GM21825 (cell line): Measurements from ENCODE around the gene CSMD2.
A peak's percentile ranks its signal among the peaks of the same experiment; 100 is the strongest.

Experiments
- ATAC-seq: cut with Tn5 transposase; IDR thresholded peaks from one replicate; pipeline ENCODE4 v1.9.1; 2021; ENCODE audit warnings: mild to moderate bottlenecking, moderate library complexity; ENCODE audit not compliant: unreplicated experiment

CSMD2 gene

GRCh38 chr1:33472269-33472980 is 692.6 kb downstream of the CSMD2 start, which contains the start of gene ZSCAN20:
Gene ZSCAN20, plus strand, starts transcription at chr1:33472645. Its CDS starts 6,644 bp downstream, at chr1:33479289.
- peak; percentile 91 for ATAC-seq

- ATAC-seq: no peak
Measured at GRCh38 chr1:33471416-33471815, 693.6 kb downstream of the CSMD2 start.

- no peak for ATAC-seq
Measured at GRCh38 chr1:33470495-33471012, 694.5 kb downstream of the CSMD2 start.

- no peak for ATAC-seq
Measured at GRCh38 chr1:33469691-33470090, 695.3 kb downstream of the CSMD2 start.

GRCh38 chr1:33468967-33469366 is 696.1 kb downstream of the CSMD2 start:
- no peak for ATAC-seq

- ATAC-seq: no peak
Measured at GRCh38 chr1:33468531-33468930, 696.5 kb downstream of the CSMD2 start.

- ATAC-seq: no peak
Measured at GRCh38 chr1:33468011-33468410, 697.0 kb downstream of the CSMD2 start.

- ATAC-seq: no peak
Measured at GRCh38 chr1:33466159-33466558, 698.9 kb downstream of the CSMD2 start.

GRCh38 chr1:33465316-33465715 is 699.7 kb downstream of the CSMD2 start:
- ATAC-seq: no peak

- ATAC-seq: no peak
Measured at GRCh38 chr1:33464552-33464951, 700.5 kb downstream of the CSMD2 start.
